H54 (cell line): ENCODE results near the gene ENTPD1.
A peak's percentile ranks its signal among the peaks of the same experiment; 100 is the strongest.
"Not testable (repeated sequence)": the region's sequence is repeated elsewhere in the genome, so short reads cannot be mapped to it uniquely, and the experiment has no call there.

Experiments
- DNase-seq: peaks from one replicate; pipeline ENCODE4 v3.0.0; 2011; ENCODE audit warnings: low spot score, mixed read lengths; ENCODE audit not compliant: insufficient read length
- FAIRE-seq: peaks from 3 replicates; lab custom pipeline; 2011; peaks lifted over from hg19 to GRCh38; lab: Jason Lieb, UNC
- POLR2A ChIP-seq: IDR thresholded peaks from 2 replicates; pipeline ENCODE4 v1.6.1; 2011; ENCODE audit warnings: low read depth, mild to moderate bottlenecking, low read length

The ENTPD1 gene

GRCh38 chr10:95795602-95796001, 39.6 kb downstream of the ENTPD1 start:
- no peak for FAIRE-seq
- TF ChIP-seq POLR2A = no peak
- no peak for DNase-seq

- no peak for FAIRE-seq
- TF ChIP-seq POLR2A = no peak
- DNase-seq = no peak
Observed at GRCh38 chr10:95796504-95796903, 40.5 kb downstream of the ENTPD1 start.

GRCh38 chr10:95798096-95798855, 42.3 kb downstream of the ENTPD1 start:
- no peak for TF ChIP-seq POLR2A
- FAIRE-seq (no peak), DNase-seq (no peak)

GRCh38 chr10:95800286-95800685, 44.3 kb downstream of the ENTPD1 start:
- not testable (repeated sequence) for FAIRE-seq, DNase-seq

- not testable (repeated sequence) for FAIRE-seq
Observed at GRCh38 chr10:95806687-95807380, 50.9 kb downstream of the ENTPD1 start.

GRCh38 chr10:95808705-95809308, 52.8 kb downstream of the ENTPD1 start:
- not testable (repeated sequence) for DNase-seq, FAIRE-seq

More at GRCh38 chr10:95806687-95807380, 50.9 kb downstream of the ENTPD1 start:
- not testable (repeated sequence) for DNase-seq

GRCh38 chr10:95809370-95810197, 53.6 kb downstream of the ENTPD1 start:
- DNase-seq = no peak
- no peak for FAIRE-seq
- no peak for TF ChIP-seq POLR2A

- TF ChIP-seq POLR2A = no peak
- FAIRE-seq = no peak
- no peak for DNase-seq
Observed at GRCh38 chr10:95810198-95810976, 54.4 kb downstream of the ENTPD1 start.

- FAIRE-seq (no peak), DNase-seq (no peak)
- TF ChIP-seq POLR2A = no peak
Observed at GRCh38 chr10:95813054-95813685, 57.2 kb downstream of the ENTPD1 start.

- peak; percentile 58 for DNase-seq
- TF ChIP-seq POLR2A = no peak
- no peak for FAIRE-seq
Observed at GRCh38 chr10:95814011-95814727, 58.2 kb downstream of the ENTPD1 start.

GRCh38 chr10:95815133-95815532, 59.2 kb downstream of the ENTPD1 start:
- TF ChIP-seq POLR2A = no peak
- FAIRE-seq = no peak

GRCh38 chr10:95815701-95816240, 59.8 kb downstream of the ENTPD1 start:
- DNase-seq = no peak
- no peak for TF ChIP-seq POLR2A
- no peak for FAIRE-seq

More at GRCh38 chr10:95815133-95815532, 59.2 kb downstream of the ENTPD1 start:
- no peak for DNase-seq
